Parathyroid adenoma (tissue), 2 donors: ENCODE measurements around the gene VAC14.

Experiments used
- H2AFZ ChIP-seq: fragments of 300-600 bp; sonication (generic); one replicate; pipeline ENCODE4 v1.7.0; 2017; ENCODE audit warnings: antibody characterized with exemption, mild to moderate bottlenecking
- H3K27ac ChIP-seq: fragments of 300-600 bp; sonication (generic); one replicate; pipeline ENCODE4 v1.7.0; 2017
- H3K27me3 ChIP-seq: fragments of 300-600 bp; sonication (generic); one replicate; pipeline ENCODE4 v1.7.0; 2017; ENCODE audit warnings: low read length; ENCODE audit not compliant: control insufficient read depth, insufficient read depth
- H3K36me3 ChIP-seq: fragments of 300-600 bp; sonication (generic); one replicate; pipeline ENCODE4 v1.7.0; 2017; ENCODE audit warnings: low read length; ENCODE audit not compliant: control insufficient read depth, insufficient read depth
- H3K4me1 ChIP-seq: fragments of 300-600 bp; sonication (generic); one replicate; pipeline ENCODE4 v1.7.0; 2017; ENCODE audit warnings: control low read depth
- H3K4me2 ChIP-seq: fragments of 300-600 bp; sonication (generic); one replicate; pipeline ENCODE4 v1.7.0; 2017; ENCODE audit warnings: low read length
- H3K4me3 ChIP-seq: fragments of 300-600 bp; sonication (generic); one replicate; pipeline ENCODE4 v1.7.0; 2017; ENCODE audit warnings: low read depth, low read length
- H3K79me2 ChIP-seq: fragments of 300-600 bp; sonication (generic); one replicate; pipeline ENCODE4 v1.7.0; 2017; ENCODE audit warnings: control low read depth
- H3K9ac ChIP-seq: fragments of 300-600 bp; sonication (generic); one replicate; pipeline ENCODE4 v1.7.0; 2017; ENCODE audit warnings: mild to moderate bottlenecking
- H3K9me3 ChIP-seq: fragments of 300-600 bp; sonication (generic); one replicate; pipeline ENCODE4 v1.7.0; 2017; ENCODE audit warnings: low read length; ENCODE audit not compliant: control insufficient read depth
- TF ChIP-seq, protein P1 (sequence below): fragments of 300-600 bp; sonication (generic); IDR thresholded peaks from one replicate; pipeline ENCODE4 v1.7.0; 2017; ENCODE audit warnings: antibody characterized with exemption, mild to moderate bottlenecking
- donor health status: primary hyperparathyroidism.

The VAC14 gene

GRCh38 chr16:70664325-70665112 is 136.4 kb downstream of the VAC14 start:
- H3K36me3 ChIP-seq = no peaks in the 10 kb centered on the region

DNA sequence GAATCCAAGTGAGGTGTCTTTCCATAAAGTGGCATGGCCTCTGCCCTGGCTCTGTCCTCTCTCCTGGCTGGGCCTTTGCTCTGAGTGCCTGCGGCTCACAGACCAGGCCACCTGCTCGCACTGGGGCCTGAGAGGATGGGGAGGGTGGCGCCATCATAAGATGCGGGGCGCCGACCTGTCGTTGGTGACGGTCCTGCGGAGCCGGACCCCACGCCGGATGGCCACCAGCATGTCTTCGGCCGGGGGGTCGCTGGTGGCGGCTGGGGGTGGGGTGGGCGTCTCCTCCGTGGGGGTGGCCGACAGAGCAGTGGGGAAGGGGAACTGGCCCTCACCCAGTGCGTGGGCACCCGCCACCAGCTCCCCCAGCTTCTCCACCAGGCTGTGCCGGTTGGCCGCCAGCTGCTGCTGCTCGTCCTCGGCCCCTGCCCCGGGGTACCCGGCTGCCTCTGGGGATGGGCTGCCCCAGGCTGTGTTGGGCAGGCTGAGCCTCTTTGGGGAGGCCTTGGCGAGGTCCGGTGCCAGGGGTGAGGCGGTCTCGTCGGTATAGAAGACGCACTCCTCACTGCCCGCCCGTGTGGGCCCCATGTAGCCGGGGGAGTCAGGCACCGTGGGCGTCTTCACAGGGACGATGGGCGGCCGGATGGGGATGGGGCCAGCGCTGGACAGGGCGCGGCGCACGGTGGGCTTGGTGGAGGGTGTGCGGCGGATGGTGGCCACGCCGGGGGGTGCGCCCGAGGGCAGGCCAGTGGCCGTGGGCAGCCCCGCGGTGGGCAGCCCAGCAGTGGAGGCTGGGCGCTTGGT is 137.2 kb downstream of the VAC14 start:
- no peaks in the 10 kb centered on the region for H3K36me3 ChIP-seq
- H3K4me2 ChIP-seq = no peak overlapping the region

More at GRCh38 chr16:70664325-70665112, 136.4 kb downstream of the VAC14 start:
- Histone ChIP-seq H2AFZ (no peak overlapping the region), H3K4me1 (no peaks in the 10 kb centered on the region), H3K4me2 (no peak overlapping the region), H3K79me2 (no peaks in the 10 kb centered on the region), H3K27me3 (no peaks in the 10 kb centered on the region), H3K9ac (no peak overlapping the region), H3K4me3 (no peak overlapping the region), H3K9me3 (no peaks in the 10 kb centered on the region), H3K27ac (no peak overlapping the region)
- TF ChIP-seq, protein P1, sequence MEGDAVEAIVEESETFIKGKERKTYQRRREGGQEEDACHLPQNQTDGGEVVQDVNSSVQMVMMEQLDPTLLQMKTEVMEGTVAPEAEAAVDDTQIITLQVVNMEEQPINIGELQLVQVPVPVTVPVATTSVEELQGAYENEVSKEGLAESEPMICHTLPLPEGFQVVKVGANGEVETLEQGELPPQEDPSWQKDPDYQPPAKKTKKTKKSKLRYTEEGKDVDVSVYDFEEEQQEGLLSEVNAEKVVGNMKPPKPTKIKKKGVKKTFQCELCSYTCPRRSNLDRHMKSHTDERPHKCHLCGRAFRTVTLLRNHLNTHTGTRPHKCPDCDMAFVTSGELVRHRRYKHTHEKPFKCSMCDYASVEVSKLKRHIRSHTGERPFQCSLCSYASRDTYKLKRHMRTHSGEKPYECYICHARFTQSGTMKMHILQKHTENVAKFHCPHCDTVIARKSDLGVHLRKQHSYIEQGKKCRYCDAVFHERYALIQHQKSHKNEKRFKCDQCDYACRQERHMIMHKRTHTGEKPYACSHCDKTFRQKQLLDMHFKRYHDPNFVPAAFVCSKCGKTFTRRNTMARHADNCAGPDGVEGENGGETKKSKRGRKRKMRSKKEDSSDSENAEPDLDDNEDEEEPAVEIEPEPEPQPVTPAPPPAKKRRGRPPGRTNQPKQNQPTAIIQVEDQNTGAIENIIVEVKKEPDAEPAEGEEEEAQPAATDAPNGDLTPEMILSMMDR = no peak

GRCh38 chr16:70662991-70663523 is 137.9 kb downstream of the VAC14 start:
- H3K27me3 ChIP-seq = no peaks in the 10 kb centered on the region
- no peaks in the 10 kb centered on the region for H3K79me2 ChIP-seq
- H2AFZ ChIP-seq = no peak overlapping the region
- no peaks in the 10 kb centered on the region for H3K9me3 ChIP-seq
- no peak overlapping the region for H3K9ac ChIP-seq
- H3K4me3 ChIP-seq = no peak overlapping the region
- no peak overlapping the region for H3K27ac ChIP-seq
- H3K4me1 ChIP-seq = no peaks in the 10 kb centered on the region
- H3K4me2 ChIP-seq = no peak overlapping the region
- TF ChIP-seq, protein P1 = no peak
- no peaks in the 10 kb centered on the region for H3K36me3 ChIP-seq

More for the DNA sequence above, 137.2 kb downstream of the VAC14 start:
- Histone ChIP-seq H3K27ac (no peak overlapping the region), H3K9me3 (no peaks in the 10 kb centered on the region), H3K27me3 (no peaks in the 10 kb centered on the region), H3K4me3 (no peak overlapping the region), H3K79me2 (no peaks in the 10 kb centered on the region), H3K4me1 (no peaks in the 10 kb centered on the region), H3K9ac (no peak overlapping the region), H2AFZ (no peak overlapping the region)
- TF ChIP-seq, protein P1 = no peak

GRCh38 chr16:70661918-70662641 is 138.9 kb downstream of the VAC14 start:
- H3K4me2 ChIP-seq = no peak overlapping the region
- H3K27ac ChIP-seq = no peak overlapping the region
- no peak overlapping the region for H3K4me3 ChIP-seq
- H3K27me3 ChIP-seq = no peaks in the 10 kb centered on the region
- TF ChIP-seq, protein P1 = no peak
- no peaks in the 10 kb centered on the region for H3K79me2 ChIP-seq
- no peaks in the 10 kb centered on the region for H3K4me1 ChIP-seq
- H2AFZ ChIP-seq = no peak overlapping the region
- H3K36me3 ChIP-seq = no peaks in the 10 kb centered on the region
- H3K9me3 ChIP-seq = no peaks in the 10 kb centered on the region
- H3K9ac ChIP-seq = no peak overlapping the region
